Fibroblast of lung (primary cell): Measurements from ENCODE around the gene CFAP97D2. TPM values are rescaled to one million over a fixed set of nuclear protein-coding genes. Genes with fewer than 3 reads are reported as not detected.

ENCODE experiments used
- DNase-seq, 2 donors: peaks; one replicate each; pipeline versions ENCODE4 v3.0.0 to v3.0.0-alpha.2; 2010; ENCODE audit warnings: low read depth in 2 of 2
- H2AFZ ChIP-seq: 2 replicates; pipeline ENCODE4 v1.5.1; 2012; ENCODE audit warnings: low read length, control low read depth, inconsistent platforms
- H3K27ac ChIP-seq: 2 replicates; pipeline ENCODE4 v1.5.1; 2011; ENCODE audit warnings: low read length, control low read depth; ENCODE audit not compliant: insufficient read depth
- H3K27me3 ChIP-seq: 2 replicates; pipeline ENCODE4 v1.5.1; 2011; ENCODE audit warnings: mild to moderate bottlenecking, low read length; ENCODE audit not compliant: control insufficient read depth, insufficient read depth
- H3K36me3 ChIP-seq: 2 replicates; pipeline ENCODE4 v1.5.1; 2011; ENCODE audit warnings: low read length; ENCODE audit not compliant: control insufficient read depth, insufficient read depth
- H3K4me1 ChIP-seq: 2 replicates; pipeline ENCODE4 v1.5.1; 2011; ENCODE audit warnings: low read length; ENCODE audit not compliant: control insufficient read depth, insufficient read depth; ENCODE audit errors: extremely low read depth
- H3K4me2 ChIP-seq: 2 replicates; pipeline ENCODE4 v1.5.1; 2011; ENCODE audit warnings: low read length, control low read depth; ENCODE audit not compliant: insufficient read depth; ENCODE audit errors: extremely low read depth
- H3K4me3 ChIP-seq, 4 experiments: fragments of 200-600 bp in 1 of 4; sonication (generic) in 1 of 4; replicated peaks in 1 of 4; 2 replicates each; pipeline ENCODE4 v1.5.1; 2011 to 2016; ENCODE audit warnings: low read length in 4 of 4, low read depth in 3 of 4, mild to moderate bottlenecking in 3 of 4, control low read depth in 2 of 4, inconsistent platforms in 1 of 4, mixed read lengths in 1 of 4; ENCODE audit not compliant: insufficient read depth in 1 of 4; ENCODE audit errors: control extremely low read depth in 1 of 4
- H3K79me2 ChIP-seq: 2 replicates; pipeline ENCODE4 v1.5.1; 2012; ENCODE audit warnings: mild to moderate bottlenecking, low read length, inconsistent platforms; ENCODE audit not compliant: control insufficient read depth, insufficient read depth
- H3K9ac ChIP-seq: 2 replicates; pipeline ENCODE4 v1.5.1; 2011; ENCODE audit warnings: mild to moderate bottlenecking, low read length, control low read depth; ENCODE audit not compliant: insufficient read depth
- H3K9me3 ChIP-seq: 2 replicates; pipeline ENCODE4 v1.5.1; 2012; ENCODE audit warnings: low read depth, low read length; ENCODE audit not compliant: control insufficient read depth, insufficient read depth
- H4K20me1 ChIP-seq: 2 replicates; pipeline ENCODE4 v1.5.1; 2011; ENCODE audit warnings: low read length; ENCODE audit not compliant: control insufficient read depth, insufficient read depth; ENCODE audit errors: extremely low read depth
- EZH2 ChIP-seq: IDR thresholded peaks from 2 replicates; pipeline ENCODE4 v1.5.1; 2012; ENCODE audit warnings: low read length, control low read depth, mild to moderate bottlenecking; ENCODE audit errors: missing control alignments
- polyA plus RNA-seq, 2 donors: library from polyadenylated mRNA; depleted of rRNA in 1 of 2; stranded (reverse) in 1 of 2; unstranded in 1 of 2; fragments of >200 nt; gene quantifications; 2 replicates each; pipeline ENCODE4 v1.2.1, GENCODE V29; 2011 to 2012; ENCODE audit warnings: missing spikeins in 1 of 2
- total RNA-seq: library from RNA; depleted of rRNA; stranded (reverse); fragments of >200 nt; gene quantifications from 2 replicates; pipeline ENCODE4 v1.2.1, GENCODE V29; 2014
- TF ChIP-seq, protein P1 (sequence below), 2 donors: IDR thresholded peaks in 1 of 2; conservative IDR thresholded peaks in 1 of 2; 1 replicate in 1 of 2; 2 replicates in 1 of 2; pipeline ENCODE4 v1.5.1; 2011 to 2012; ENCODE audit warnings: low read length in 2 of 2, control low read depth in 1 of 2, inconsistent platforms in 1 of 2, low read depth in 1 of 2, mild to moderate bottlenecking in 1 of 2

CFAP97D2 gene
- total and polyA plus RNA-seq, 2 donors (not counting 1 experiment from before 2014, with no cell fraction given): not detected

DNA sequence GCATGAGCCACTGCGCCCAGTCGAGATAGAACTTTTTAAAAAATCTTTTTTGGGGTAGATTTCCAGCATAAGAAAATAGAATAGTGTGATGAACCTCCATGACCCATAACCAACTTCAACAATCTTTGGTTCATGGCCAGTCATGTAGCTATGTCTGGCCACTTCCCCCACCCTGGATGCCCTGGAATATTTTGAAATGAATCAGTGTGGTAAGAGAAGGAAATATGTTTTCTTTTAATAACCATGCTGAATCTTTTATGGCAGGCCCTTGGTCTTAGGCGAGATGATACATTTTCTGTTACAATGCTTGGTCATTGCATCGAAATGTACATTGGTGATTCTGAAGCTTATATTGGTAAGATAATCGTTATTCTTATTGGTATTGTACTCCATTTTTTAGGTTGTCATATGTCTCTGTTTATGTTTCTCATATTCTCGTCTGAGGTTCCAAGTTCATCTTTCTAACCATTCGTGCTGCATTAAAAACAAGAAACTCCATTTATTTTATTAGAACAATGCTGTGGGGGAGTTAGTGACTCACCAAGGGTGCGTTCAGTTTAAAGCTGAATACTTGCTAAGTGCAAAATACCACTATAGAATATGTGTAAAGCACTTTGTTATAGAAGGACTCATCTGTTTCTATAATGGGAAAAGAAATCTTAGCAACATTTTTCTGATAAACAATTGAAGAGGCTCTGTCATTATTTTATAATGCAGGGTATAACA is 86.0 kb downstream of the CFAP97D2 start:
- H3K9me3 ChIP-seq: no peaks in the 10 kb centered on the region
- DNase-seq: peak; percentile 66 to 87
- no peaks in the 10 kb centered on the region for H3K27me3 ChIP-seq
- H2AFZ ChIP-seq: no peak overlapping the region
- no peak overlapping the region for H3K9ac ChIP-seq
- no peak overlapping the region for H3K27ac ChIP-seq
- no peaks in the 10 kb centered on the region for H3K4me1 ChIP-seq
- TF ChIP-seq, protein P1, sequence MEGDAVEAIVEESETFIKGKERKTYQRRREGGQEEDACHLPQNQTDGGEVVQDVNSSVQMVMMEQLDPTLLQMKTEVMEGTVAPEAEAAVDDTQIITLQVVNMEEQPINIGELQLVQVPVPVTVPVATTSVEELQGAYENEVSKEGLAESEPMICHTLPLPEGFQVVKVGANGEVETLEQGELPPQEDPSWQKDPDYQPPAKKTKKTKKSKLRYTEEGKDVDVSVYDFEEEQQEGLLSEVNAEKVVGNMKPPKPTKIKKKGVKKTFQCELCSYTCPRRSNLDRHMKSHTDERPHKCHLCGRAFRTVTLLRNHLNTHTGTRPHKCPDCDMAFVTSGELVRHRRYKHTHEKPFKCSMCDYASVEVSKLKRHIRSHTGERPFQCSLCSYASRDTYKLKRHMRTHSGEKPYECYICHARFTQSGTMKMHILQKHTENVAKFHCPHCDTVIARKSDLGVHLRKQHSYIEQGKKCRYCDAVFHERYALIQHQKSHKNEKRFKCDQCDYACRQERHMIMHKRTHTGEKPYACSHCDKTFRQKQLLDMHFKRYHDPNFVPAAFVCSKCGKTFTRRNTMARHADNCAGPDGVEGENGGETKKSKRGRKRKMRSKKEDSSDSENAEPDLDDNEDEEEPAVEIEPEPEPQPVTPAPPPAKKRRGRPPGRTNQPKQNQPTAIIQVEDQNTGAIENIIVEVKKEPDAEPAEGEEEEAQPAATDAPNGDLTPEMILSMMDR (conservative IDR thresholded peaks at IDR 0.05 in 1 of 2, IDR thresholded peaks at IDR 0.05 in 1 of 2; ENCODE audit: low read depth in 1 of 2, low read length in 2 of 2): no peak
- no peak for TF ChIP-seq EZH2
- peak overlapping the region in 1 of 4 experiments; percentile 6 for H3K4me3 ChIP-seq
- no peak overlapping the region for H3K4me2 ChIP-seq
- H4K20me1 ChIP-seq: no peaks in the 10 kb centered on the region
- no peaks in the 10 kb centered on the region for H3K79me2 ChIP-seq
- peaks cover 20% of the 10 kb centered on the region for H3K36me3 ChIP-seq

DNA sequence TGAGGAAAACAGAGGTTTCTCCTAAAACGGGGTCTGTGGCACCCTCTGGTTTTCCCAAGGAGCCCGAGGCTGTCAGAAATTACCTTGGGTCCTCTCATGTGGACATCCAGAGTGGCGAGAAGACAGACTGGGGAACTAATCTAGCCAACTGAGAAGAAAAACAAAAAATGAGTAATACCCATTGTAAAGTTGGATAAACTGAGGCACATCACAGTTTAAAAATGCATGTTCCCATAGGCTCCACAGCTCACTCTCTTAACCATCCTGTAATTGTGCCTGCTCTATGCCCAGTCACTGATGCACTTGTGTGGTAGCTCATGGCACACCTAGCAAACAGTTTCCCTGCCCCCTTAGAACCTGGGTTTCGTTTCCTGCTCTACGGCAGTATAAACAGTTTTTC is 87.2 kb downstream of the CFAP97D2 start:
- Histone ChIP-seq H3K4me2 (no peak overlapping the region), H3K9ac (no peak overlapping the region), H2AFZ (no peak overlapping the region), H3K27me3 (no peaks in the 10 kb centered on the region), H3K4me3 (no peak overlapping the region), H3K79me2 (no peaks in the 10 kb centered on the region), H3K27ac (no peak overlapping the region), H4K20me1 (no peaks in the 10 kb centered on the region), H3K4me1 (no peaks in the 10 kb centered on the region), H3K9me3 (no peaks in the 10 kb centered on the region), H3K36me3 (peaks cover 20% of the 10 kb centered on the region)
- TF ChIP-seq EZH2: no peak
- TF ChIP-seq, protein P1 (conservative IDR thresholded peaks at IDR 0.05 in 1 of 2, IDR thresholded peaks at IDR 0.05 in 1 of 2; ENCODE audit: low read depth in 1 of 2, low read length in 2 of 2): no peak
- DNase-seq: no peak

DNA sequence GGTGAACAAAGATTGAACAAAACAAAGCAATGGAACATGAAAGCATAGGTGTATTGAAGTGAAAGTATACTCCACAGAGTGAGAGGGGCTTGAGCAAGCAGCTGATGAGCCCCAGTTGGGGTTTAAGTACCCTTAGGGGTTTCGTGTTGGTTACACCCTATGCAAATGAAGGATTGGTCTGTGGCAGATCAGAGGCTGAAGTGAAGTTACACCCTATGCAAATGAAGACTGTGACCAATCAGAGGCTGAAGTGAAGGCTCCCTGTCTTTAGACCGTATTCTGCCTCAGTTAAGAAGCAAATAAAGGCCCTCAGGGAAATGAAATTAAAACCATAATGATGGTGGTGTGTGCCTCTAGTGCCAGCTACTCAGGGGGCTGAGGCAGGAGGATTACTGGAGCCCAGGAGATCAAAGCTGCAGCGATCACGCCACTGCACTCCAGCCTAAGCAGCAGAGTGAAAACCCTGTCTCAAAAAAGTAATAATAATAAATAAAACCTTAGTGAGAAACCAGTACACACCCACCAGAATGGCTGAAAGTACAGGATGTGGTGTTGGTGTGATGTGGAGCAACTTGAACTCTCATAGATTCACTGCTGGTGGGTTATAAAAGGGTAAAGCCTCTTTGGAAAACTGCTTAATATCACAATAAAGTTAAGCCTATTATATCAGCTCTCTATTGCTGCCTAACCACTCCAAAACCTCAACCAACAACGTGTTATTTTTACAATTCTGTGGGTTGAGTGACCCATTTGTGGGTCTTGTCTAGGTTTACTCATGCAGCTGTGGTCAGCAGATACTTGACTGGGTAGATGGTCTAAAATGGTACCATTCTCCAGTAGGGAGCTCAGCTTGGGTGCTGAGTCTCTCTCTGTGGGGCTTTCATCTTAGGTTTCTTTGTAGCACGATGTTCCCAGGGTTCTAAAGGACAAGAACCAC is 89.6 kb downstream of the CFAP97D2 start:
- Histone ChIP-seq H3K4me2 (no peak overlapping the region), H3K27ac (no peak overlapping the region), H3K27me3 (no peaks in the 10 kb centered on the region), H3K4me3 (no peak overlapping the region), H2AFZ (no peak overlapping the region), H4K20me1 (no peaks in the 10 kb centered on the region), H3K4me1 (no peaks in the 10 kb centered on the region), H3K79me2 (no peaks in the 10 kb centered on the region), H3K9me3 (no peaks in the 10 kb centered on the region), H3K36me3 (peaks cover 18% of the 10 kb centered on the region), H3K9ac (no peak overlapping the region)
- no peak for TF ChIP-seq EZH2
- TF ChIP-seq, protein P1 (conservative IDR thresholded peaks at IDR 0.05 in 1 of 2, IDR thresholded peaks at IDR 0.05 in 1 of 2; ENCODE audit: low read depth in 1 of 2, low read length in 2 of 2): no peak
- DNase-seq: peak in 1 of 2 donors; percentile 69
